ENCODE data around the gene PHC1.

- TF ChIP-seq POLR2AphosphoS5 (IDR thresholded peaks at IDR 0.05): no peak
- TF ChIP-seq, protein P1, sequence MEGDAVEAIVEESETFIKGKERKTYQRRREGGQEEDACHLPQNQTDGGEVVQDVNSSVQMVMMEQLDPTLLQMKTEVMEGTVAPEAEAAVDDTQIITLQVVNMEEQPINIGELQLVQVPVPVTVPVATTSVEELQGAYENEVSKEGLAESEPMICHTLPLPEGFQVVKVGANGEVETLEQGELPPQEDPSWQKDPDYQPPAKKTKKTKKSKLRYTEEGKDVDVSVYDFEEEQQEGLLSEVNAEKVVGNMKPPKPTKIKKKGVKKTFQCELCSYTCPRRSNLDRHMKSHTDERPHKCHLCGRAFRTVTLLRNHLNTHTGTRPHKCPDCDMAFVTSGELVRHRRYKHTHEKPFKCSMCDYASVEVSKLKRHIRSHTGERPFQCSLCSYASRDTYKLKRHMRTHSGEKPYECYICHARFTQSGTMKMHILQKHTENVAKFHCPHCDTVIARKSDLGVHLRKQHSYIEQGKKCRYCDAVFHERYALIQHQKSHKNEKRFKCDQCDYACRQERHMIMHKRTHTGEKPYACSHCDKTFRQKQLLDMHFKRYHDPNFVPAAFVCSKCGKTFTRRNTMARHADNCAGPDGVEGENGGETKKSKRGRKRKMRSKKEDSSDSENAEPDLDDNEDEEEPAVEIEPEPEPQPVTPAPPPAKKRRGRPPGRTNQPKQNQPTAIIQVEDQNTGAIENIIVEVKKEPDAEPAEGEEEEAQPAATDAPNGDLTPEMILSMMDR (IDR thresholded peaks at IDR 0.05): no peak
Observed at GRCh38 chr12:8886502-8887284, 27.6 kb upstream of the PHC1 start.

Data from transverse colon (tissue), 4 donors.